PC-3 (cell line): Measurements from ENCODE around the gene ABL1. TPM values are rescaled to one million over a fixed set of nuclear protein-coding genes. Genes with fewer than 3 reads are reported as not detected.

Source experiments
- ATAC-seq: fragments of 200-7000 bp; cut with Tn5 transposase; 2 replicates; pipeline ENCODE4 v1.9.1; 2020; ENCODE audit warnings: mild to moderate bottlenecking, moderate library complexity
- BruUV-seq: library from RNA; stranded (reverse); fragments of 400-500 nt; replicated peaks from 2 replicates; lab custom pipeline; 2021; lab: Mats Ljungman, UMichigan
- CTCF ChIA-PET: fragments of 300-600 bp; sonication (Branson Sonifier 250); formaldehyde crosslinking; loops from one replicate; lab custom pipeline; 2022; ENCODE audit warnings: antibody characterized with exemption; lab: Charles Lee
- POLR2A ChIA-PET: fragments of 300-600 bp; sonication (Branson Sonifier 250); formaldehyde crosslinking; loops from one replicate; lab custom pipeline; 2022; ENCODE audit warnings: antibody characterized with exemption; ENCODE audit not compliant: unreplicated experiment; lab: Charles Lee
- DNase-seq: peaks from one replicate; pipeline ENCODE4 v3.0.0-alpha.2; 2015
- H2AFZ ChIP-seq: fragments of 300-600 bp; sonication (generic); 2 replicates; pipeline ENCODE4 v1.6.0; 2016; ENCODE audit warnings: antibody characterized with exemption, low read length
- H3F3A ChIP-seq: fragments of 300-600 bp; sonication (generic); one replicate; pipeline ENCODE4 v1.6.0; 2017; ENCODE audit warnings: antibody characterized with exemption, low read length, control low read depth, mild to moderate bottlenecking; ENCODE audit not compliant: unreplicated experiment
- H3K27ac ChIP-seq: fragments of 300-600 bp; sonication (generic); 2 replicates; pipeline ENCODE4 v1.5.1; 2016; ENCODE audit warnings: mild to moderate bottlenecking, low read length
- H3K27me3 ChIP-seq: fragments of 300-600 bp; sonication (generic); 2 replicates; pipeline ENCODE4 v1.6.1; 2016; ENCODE audit warnings: low read length, mixed read lengths
- H3K36me3 ChIP-seq: fragments of 300-600 bp; sonication (generic); 2 replicates; pipeline ENCODE4 v1.6.1; 2016; ENCODE audit warnings: low read depth, mixed run types, low read length, mixed read lengths
- H3K4me1 ChIP-seq: fragments of 300-600 bp; sonication (generic); 2 replicates; pipeline ENCODE4 v1.5.1; 2016; ENCODE audit warnings: low read length; ENCODE audit not compliant: insufficient read depth
- H3K4me2 ChIP-seq: fragments of 300-600 bp; sonication (generic); 2 replicates; pipeline ENCODE4 v1.6.0; 2016; ENCODE audit warnings: low read length
- H3K4me3 ChIP-seq: fragments of 300-600 bp; sonication (generic); 2 replicates; pipeline ENCODE4 v1.5.1; 2016; ENCODE audit warnings: mild to moderate bottlenecking, low read length, mixed read lengths
- H3K79me2 ChIP-seq: fragments of 300-600 bp; sonication (generic); 2 replicates; pipeline ENCODE4 v1.6.1; 2017; ENCODE audit warnings: low read length, mixed read lengths
- H3K9ac ChIP-seq: fragments of 300-600 bp; sonication (generic); 2 replicates; pipeline ENCODE4 v1.6.0; 2016; ENCODE audit warnings: mild to moderate bottlenecking, low read length
- H3K9me2 ChIP-seq: fragments of 300-600 bp; sonication (generic); replicated peaks from 2 replicates; pipeline ENCODE4 v1.6.1; 2016; ENCODE audit warnings: mixed run types, low read length, mixed read lengths
- H3K9me3 ChIP-seq: fragments of 300-600 bp; sonication (generic); 2 replicates; pipeline ENCODE4 v1.6.1; 2016; ENCODE audit warnings: low read length, mixed read lengths
- H4K20me1 ChIP-seq: fragments of 300-600 bp; sonication (generic); 2 replicates; pipeline ENCODE4 v1.6.1; 2016; ENCODE audit warnings: low read length, mixed read lengths
- CTCF ChIP-seq: fragments of 300-600 bp; sonication (generic); conservative IDR thresholded peaks from 2 replicates; pipeline ENCODE4 v1.5.1; 2017; ENCODE audit warnings: antibody characterized with exemption, low read depth, mild to moderate bottlenecking, low read length
- EZH2 ChIP-seq: fragments of 300-600 bp; sonication (generic); IDR thresholded peaks from one replicate; pipeline ENCODE4 v1.6.1; 2017; ENCODE audit warnings: antibody characterized with exemption, mild to moderate bottlenecking, low read length; ENCODE audit not compliant: unreplicated experiment
- EZH2phosphoT487 ChIP-seq: fragments of 300-600 bp; sonication (generic); IDR thresholded peaks from 2 replicates; pipeline ENCODE4 v1.6.1; 2018; ENCODE audit warnings: mild to moderate bottlenecking, antibody characterized with exemption, low read length, borderline replicate concordance
- intact Hi-C: fragments of 100-400 bp; cut with micrococcal nuclease; formaldehyde crosslinking; loops from 2 replicates; pipeline ENCODE4 v1.9.0; 2023
- total RNA-seq: library from RNA; depleted of rRNA; stranded (reverse); fragments of >200 nt; gene quantifications from 2 replicates; pipeline ENCODE4 v1.2.3, GENCODE V29; 2014

ABL1 gene
- total RNA-seq, 1 experiment from 2014 or later, result 22.8 TPM

DNA sequence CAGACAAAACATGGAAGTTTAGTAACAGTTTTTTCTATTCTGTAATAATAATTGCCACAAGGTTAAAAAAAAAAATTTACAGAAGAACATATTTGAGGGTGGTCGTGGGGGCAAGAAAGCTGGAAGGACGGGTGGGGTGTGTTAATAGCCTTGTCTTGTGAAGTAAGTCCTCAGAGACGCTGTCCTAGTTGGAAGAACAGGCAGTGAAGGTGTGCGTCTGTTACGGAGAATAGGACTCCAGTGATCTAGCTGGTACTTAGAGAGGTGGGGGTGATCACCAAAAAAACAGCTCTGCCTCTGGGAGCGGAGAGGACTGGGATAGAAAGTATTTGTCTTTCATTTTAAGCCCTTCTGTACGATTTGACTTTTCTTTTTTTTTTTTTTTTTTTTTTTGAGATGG, 17.7 kb downstream of the ABL1 start:
- H3K36me3 ChIP-seq, result peaks cover 6% of the 10 kb centered on the region
- BruUV-seq, result no TSS peak
- ATAC-seq (no peak), DNase-seq (no peak)
- intact Hi-C loops, result no loop called here
- H3K9me2 ChIP-seq, result no peaks in the 10 kb centered on the region
- peaks cover 50% of the 10 kb centered on the region for H3K79me2 ChIP-seq
- TF ChIP-seq EZH2 (no peak), CTCF (no peak), EZH2phosphoT487 (no peak)
- POLR2A ChIA-PET, result no interaction called here
- CTCF ChIA-PET, result no interaction called here
- no peaks in the 10 kb centered on the region; the same call in 1 of the 2 replicates for H4K20me1 ChIP-seq
- H3K4me1 ChIP-seq, result peaks cover 8% of the 10 kb centered on the region
- H3K9me3 ChIP-seq, result no peaks in the 10 kb centered on the region
- no peaks in the 10 kb centered on the region for H3K27me3 ChIP-seq
- no peak overlapping the region for H2AFZ ChIP-seq
- H3K4me3 ChIP-seq, result no peak overlapping the region
- no peak overlapping the region for H3K27ac ChIP-seq
- no peak overlapping the region for H3K4me2 ChIP-seq
- no peak overlapping the region for H3K9ac ChIP-seq
- H3F3A ChIP-seq, result no peaks in the 10 kb centered on the region

DNA sequence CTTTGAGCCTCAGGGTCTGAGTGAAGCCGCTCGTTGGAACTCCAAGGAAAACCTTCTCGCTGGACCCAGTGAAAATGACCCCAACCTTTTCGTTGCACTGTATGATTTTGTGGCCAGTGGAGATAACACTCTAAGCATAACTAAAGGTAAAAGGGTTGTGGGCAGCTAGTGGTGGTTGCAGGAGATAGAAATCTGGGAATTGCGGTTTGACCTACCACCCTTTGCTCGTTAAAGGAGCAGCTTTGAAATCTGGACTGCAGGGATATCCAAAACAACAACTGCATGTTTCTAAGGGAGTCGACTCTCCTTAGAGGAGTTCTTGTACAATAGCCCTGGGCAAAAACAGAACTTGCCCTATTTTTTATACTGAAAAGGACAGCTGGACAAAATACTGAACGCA, 19.0 kb downstream of the ABL1 start:
- POLR2A ChIA-PET, result no interaction called here
- Histone ChIP-seq H3K36me3 (peaks cover 6% of the 10 kb centered on the region), H2AFZ (no peak overlapping the region), H3K27ac (no peak overlapping the region), H3K79me2 (peaks cover 37% of the 10 kb centered on the region), H3K4me2 (no peak overlapping the region), H3F3A (no peaks in the 10 kb centered on the region), H4K20me1 (no peaks in the 10 kb centered on the region), H3K9ac (no peak overlapping the region), H3K9me3 (no peaks in the 10 kb centered on the region), H3K4me3 (no peak overlapping the region), H3K4me1 (no peaks in the 10 kb centered on the region; the same call in 1 of the 2 replicates), H3K27me3 (no peaks in the 10 kb centered on the region), H3K9me2 (no peaks in the 10 kb centered on the region)
- ATAC-seq, result no peak
- DNase-seq, result no peak
- intact Hi-C loops, result no loop called here
- no peak for TF ChIP-seq CTCF
- no TSS peak for BruUV-seq
- CTCF ChIA-PET, result interaction anchor here (0.7 kb wide), 1 partner anchor 299 kb away, joined by 3 read pairs; no protein-coding TSS in a partner anchor

DNA sequence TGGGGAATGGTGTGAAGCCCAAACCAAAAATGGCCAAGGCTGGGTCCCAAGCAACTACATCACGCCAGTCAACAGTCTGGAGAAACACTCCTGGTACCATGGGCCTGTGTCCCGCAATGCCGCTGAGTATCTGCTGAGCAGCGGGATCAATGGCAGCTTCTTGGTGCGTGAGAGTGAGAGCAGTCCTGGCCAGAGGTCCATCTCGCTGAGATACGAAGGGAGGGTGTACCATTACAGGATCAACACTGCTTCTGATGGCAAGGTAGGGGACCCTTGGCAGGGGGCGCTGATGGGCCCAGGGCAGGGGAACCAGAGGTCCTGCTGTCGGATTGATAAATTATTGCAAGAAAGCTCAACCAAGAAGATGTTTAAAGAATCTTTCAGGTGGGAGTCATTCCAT, 19.8 kb downstream of the ABL1 start:
- no peaks in the 10 kb centered on the region for H3K27me3 ChIP-seq
- peaks cover 29% of the 10 kb centered on the region for H3K79me2 ChIP-seq
- H3F3A ChIP-seq, result no peaks in the 10 kb centered on the region
- no TSS peak for BruUV-seq
- CTCF ChIA-PET, result no interaction called here
- no peak overlapping the region for H3K27ac ChIP-seq
- no peak for DNase-seq
- no peak overlapping the region for H3K9ac ChIP-seq
- H4K20me1 ChIP-seq, result no peaks in the 10 kb centered on the region
- no peak overlapping the region for H2AFZ ChIP-seq
- H3K4me3 ChIP-seq, result no peak overlapping the region
- no peaks in the 10 kb centered on the region; the same call in 1 of the 2 replicates for H3K4me1 ChIP-seq
- no peak for ATAC-seq
- intact Hi-C loops, result no loop called here
- H3K9me2 ChIP-seq, result no peaks in the 10 kb centered on the region
- no peak overlapping the region for H3K4me2 ChIP-seq
- no peaks in the 10 kb centered on the region for H3K9me3 ChIP-seq
- H3K36me3 ChIP-seq, result peaks cover 6% of the 10 kb centered on the region
- TF ChIP-seq CTCF, result 0 out of 2 replicates have a peak, but pooled peaks have one; percentile 18
- no peak for TF ChIP-seq EZH2phosphoT487
- no peak for TF ChIP-seq EZH2
- POLR2A ChIA-PET, result no interaction called here
